SK-N-SH (cell line): Measurements from ENCODE around the gene SFI1.

Experiments
- CHD2 ChIP-seq: fragments of 150-350 bp; IDR thresholded peaks from 2 replicates; pipeline ENCODE4 v1.6.1; 2018; ENCODE audit warnings: low read length; ENCODE audit not compliant: partially characterized antibody
- EP300 ChIP-seq, 2 experiments: IDR thresholded peaks; 2 replicates each; pipeline versions ENCODE4 v1.4.0 to v1.6.1; 2012; ENCODE audit warnings: borderline replicate concordance in 1 of 2, low read depth in 1 of 2, low read length in 1 of 2
- MEF2A ChIP-seq: IDR thresholded peaks from 2 replicates; pipeline ENCODE4 v1.4.0; 2012; ENCODE audit warnings: low read depth, borderline replicate concordance
- NRF1 ChIP-seq: IDR thresholded peaks from 2 replicates; pipeline ENCODE4 v1.6.1; 2012; ENCODE audit warnings: low read depth, mild to moderate bottlenecking, low read length
- POLR2AphosphoS5 ChIP-seq: IDR thresholded peaks from 2 replicates; pipeline ENCODE4 v1.6.1; 2012; ENCODE audit warnings: low read depth, low read length
- RAD21 ChIP-seq: IDR thresholded peaks from 2 replicates; pipeline ENCODE4 v1.6.1; 2012; ENCODE audit warnings: mild to moderate bottlenecking, low read length
- SIN3A ChIP-seq: IDR thresholded peaks from 2 replicates; pipeline ENCODE4 v1.6.1; 2012; ENCODE audit warnings: low read depth, mild to moderate bottlenecking, low read length, moderate library complexity, borderline replicate concordance
- YY1 ChIP-seq: IDR thresholded peaks from 2 replicates; pipeline ENCODE4 v1.4.0; 2012; ENCODE audit warnings: low read depth, mild to moderate bottlenecking
- TF ChIP-seq, protein P1 (sequence below): IDR thresholded peaks from 2 replicates; pipeline ENCODE4 v1.6.1; 2012; ENCODE audit warnings: mild to moderate bottlenecking, low read depth, low read length, moderate library complexity
- TF ChIP-seq, protein P2 (sequence below): fragments of 200-600 bp; sonication (generic); IDR thresholded peaks from 2 replicates; pipeline ENCODE4 v1.6.1; 2017; ENCODE audit warnings: antibody characterized with exemption, mild to moderate bottlenecking, moderate library complexity
- TF ChIP-seq, protein P3 (sequence below): IDR thresholded peaks from 2 replicates; pipeline ENCODE4 v1.4.0; 2012; ENCODE audit warnings: low read depth, borderline replicate concordance
- TF ChIP-seq, protein P4 (sequence below): fragments of 150-350 bp; IDR thresholded peaks from 2 replicates; pipeline ENCODE4 v1.6.1; 2016; ENCODE audit warnings: mild to moderate bottlenecking, low read depth, low read length
- TF ChIP-seq, protein P5 (sequence below): IDR thresholded peaks from 2 replicates; pipeline ENCODE4 v1.4.0; 2012; ENCODE audit warnings: low read depth

DNA sequence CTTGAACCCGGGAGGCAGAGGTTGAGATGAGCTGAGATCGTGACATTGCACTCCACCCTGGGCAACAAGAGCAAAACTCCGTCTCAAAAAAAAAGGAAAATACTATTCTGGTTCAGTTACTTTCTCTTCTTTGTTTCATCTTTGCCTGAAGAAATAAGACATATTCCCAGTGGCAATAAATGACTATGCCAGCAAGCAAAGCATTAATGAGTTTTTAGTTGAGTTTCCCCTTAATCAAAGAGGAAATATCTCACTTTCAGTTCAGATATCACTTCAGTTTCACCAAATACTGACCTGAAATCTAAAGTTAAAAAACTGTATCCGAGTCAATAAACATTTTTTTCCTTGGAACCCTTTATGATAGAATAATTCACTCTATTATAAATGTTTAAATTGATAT is 155.3 kb downstream of the SFI1 start:
- TF ChIP-seq, protein P1, sequence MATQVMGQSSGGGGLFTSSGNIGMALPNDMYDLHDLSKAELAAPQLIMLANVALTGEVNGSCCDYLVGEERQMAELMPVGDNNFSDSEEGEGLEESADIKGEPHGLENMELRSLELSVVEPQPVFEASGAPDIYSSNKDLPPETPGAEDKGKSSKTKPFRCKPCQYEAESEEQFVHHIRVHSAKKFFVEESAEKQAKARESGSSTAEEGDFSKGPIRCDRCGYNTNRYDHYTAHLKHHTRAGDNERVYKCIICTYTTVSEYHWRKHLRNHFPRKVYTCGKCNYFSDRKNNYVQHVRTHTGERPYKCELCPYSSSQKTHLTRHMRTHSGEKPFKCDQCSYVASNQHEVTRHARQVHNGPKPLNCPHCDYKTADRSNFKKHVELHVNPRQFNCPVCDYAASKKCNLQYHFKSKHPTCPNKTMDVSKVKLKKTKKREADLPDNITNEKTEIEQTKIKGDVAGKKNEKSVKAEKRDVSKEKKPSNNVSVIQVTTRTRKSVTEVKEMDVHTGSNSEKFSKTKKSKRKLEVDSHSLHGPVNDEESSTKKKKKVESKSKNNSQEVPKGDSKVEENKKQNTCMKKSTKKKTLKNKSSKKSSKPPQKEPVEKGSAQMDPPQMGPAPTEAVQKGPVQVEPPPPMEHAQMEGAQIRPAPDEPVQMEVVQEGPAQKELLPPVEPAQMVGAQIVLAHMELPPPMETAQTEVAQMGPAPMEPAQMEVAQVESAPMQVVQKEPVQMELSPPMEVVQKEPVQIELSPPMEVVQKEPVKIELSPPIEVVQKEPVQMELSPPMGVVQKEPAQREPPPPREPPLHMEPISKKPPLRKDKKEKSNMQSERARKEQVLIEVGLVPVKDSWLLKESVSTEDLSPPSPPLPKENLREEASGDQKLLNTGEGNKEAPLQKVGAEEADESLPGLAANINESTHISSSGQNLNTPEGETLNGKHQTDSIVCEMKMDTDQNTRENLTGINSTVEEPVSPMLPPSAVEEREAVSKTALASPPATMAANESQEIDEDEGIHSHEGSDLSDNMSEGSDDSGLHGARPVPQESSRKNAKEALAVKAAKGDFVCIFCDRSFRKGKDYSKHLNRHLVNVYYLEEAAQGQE, result no peak
- TF ChIP-seq, protein P2, sequence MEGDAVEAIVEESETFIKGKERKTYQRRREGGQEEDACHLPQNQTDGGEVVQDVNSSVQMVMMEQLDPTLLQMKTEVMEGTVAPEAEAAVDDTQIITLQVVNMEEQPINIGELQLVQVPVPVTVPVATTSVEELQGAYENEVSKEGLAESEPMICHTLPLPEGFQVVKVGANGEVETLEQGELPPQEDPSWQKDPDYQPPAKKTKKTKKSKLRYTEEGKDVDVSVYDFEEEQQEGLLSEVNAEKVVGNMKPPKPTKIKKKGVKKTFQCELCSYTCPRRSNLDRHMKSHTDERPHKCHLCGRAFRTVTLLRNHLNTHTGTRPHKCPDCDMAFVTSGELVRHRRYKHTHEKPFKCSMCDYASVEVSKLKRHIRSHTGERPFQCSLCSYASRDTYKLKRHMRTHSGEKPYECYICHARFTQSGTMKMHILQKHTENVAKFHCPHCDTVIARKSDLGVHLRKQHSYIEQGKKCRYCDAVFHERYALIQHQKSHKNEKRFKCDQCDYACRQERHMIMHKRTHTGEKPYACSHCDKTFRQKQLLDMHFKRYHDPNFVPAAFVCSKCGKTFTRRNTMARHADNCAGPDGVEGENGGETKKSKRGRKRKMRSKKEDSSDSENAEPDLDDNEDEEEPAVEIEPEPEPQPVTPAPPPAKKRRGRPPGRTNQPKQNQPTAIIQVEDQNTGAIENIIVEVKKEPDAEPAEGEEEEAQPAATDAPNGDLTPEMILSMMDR, result no peak
- no peak for TF ChIP-seq YY1
- TF ChIP-seq NRF1, result no peak
- TF ChIP-seq EP300 (IDR thresholded peaks at IDR 0.05; ENCODE audit: borderline replicate concordance in 1 of 2, low read depth in 1 of 2, low read length in 1 of 2), result no peak
- TF ChIP-seq RAD21, result no peak
- no peak for TF ChIP-seq SIN3A
- TF ChIP-seq, protein P3, sequence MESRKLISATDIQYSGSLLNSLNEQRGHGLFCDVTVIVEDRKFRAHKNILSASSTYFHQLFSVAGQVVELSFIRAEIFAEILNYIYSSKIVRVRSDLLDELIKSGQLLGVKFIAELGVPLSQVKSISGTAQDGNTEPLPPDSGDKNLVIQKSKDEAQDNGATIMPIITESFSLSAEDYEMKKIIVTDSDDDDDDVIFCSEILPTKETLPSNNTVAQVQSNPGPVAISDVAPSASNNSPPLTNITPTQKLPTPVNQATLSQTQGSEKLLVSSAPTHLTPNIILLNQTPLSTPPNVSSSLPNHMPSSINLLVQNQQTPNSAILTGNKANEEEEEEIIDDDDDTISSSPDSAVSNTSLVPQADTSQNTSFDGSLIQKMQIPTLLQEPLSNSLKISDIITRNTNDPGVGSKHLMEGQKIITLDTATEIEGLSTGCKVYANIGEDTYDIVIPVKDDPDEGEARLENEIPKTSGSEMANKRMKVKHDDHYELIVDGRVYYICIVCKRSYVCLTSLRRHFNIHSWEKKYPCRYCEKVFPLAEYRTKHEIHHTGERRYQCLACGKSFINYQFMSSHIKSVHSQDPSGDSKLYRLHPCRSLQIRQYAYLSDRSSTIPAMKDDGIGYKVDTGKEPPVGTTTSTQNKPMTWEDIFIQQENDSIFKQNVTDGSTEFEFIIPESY, result no peak
- no peak for TF ChIP-seq POLR2AphosphoS5
- TF ChIP-seq, protein P4, sequence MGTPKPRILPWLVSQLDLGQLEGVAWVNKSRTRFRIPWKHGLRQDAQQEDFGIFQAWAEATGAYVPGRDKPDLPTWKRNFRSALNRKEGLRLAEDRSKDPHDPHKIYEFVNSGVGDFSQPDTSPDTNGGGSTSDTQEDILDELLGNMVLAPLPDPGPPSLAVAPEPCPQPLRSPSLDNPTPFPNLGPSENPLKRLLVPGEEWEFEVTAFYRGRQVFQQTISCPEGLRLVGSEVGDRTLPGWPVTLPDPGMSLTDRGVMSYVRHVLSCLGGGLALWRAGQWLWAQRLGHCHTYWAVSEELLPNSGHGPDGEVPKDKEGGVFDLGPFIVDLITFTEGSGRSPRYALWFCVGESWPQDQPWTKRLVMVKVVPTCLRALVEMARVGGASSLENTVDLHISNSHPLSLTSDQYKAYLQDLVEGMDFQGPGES, result no peak
- TF ChIP-seq, protein P5, sequence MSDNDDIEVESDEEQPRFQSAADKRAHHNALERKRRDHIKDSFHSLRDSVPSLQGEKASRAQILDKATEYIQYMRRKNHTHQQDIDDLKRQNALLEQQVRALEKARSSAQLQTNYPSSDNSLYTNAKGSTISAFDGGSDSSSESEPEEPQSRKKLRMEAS, result no peak
- no peak for TF ChIP-seq MEF2A
- TF ChIP-seq CHD2, result no peak
